Stimulated activated CD4-positive, alpha-beta T cell treated with anti-CD3 and anti-CD28 coated beads, TNF-alpha, amount 100 ng/mL, for 48 hours (primary cell): ENCODE measurements around the gene SNX22.

Source experiments
- DNase-seq, 3 donors: peaks; one replicate each; pipeline ENCODE4 v3.0.0-alpha.2; 2020; ENCODE audit warnings: low read depth in 3 of 3

Gene SNX22

DNA sequence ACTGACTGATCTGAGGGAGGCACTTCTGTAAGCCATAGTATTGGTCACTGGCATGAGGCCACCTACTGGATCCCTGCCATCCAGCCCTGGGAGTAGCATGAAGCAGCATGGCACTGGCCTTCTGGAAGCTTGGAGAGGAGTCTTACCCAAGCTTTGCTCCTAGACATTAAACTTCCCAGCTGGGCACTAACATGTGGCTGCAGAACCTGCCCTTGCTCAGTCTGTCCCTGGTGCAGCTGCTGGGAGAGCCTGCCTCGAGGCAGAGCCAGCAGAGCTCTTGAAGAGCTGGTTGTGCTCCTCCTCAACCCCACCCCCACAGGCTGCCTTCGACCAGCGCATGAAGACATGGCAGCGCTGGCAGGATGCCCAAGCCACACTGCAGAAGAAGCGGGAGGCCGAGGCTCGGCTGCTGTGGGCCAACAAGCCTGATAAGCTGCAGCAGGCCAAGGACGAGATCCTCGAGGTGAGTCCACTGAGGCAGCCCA is 17.1 kb upstream of the SNX22 start:
- DNase-seq = no peak

DNA sequence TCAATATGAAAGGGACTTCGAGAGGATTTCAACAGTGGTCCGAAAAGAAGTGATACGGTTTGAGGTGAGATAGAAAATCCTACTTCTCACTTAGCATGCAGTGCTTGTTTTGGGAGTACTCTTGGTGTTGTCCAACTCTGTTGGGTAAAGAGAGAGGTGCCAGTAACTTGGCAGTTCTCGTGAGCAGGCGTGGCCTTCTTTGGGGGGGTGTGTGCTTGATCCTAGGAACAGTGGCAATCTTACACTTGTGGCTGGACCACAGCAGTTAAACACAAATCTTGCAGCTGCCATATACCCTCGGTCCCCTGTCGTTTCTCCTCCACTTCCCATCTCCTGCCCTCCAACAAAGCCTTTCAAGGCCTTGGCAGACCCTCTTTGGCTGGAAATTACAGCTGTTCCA is 15.2 kb upstream of the SNX22 start:
- DNase-seq = no peak

DNA sequence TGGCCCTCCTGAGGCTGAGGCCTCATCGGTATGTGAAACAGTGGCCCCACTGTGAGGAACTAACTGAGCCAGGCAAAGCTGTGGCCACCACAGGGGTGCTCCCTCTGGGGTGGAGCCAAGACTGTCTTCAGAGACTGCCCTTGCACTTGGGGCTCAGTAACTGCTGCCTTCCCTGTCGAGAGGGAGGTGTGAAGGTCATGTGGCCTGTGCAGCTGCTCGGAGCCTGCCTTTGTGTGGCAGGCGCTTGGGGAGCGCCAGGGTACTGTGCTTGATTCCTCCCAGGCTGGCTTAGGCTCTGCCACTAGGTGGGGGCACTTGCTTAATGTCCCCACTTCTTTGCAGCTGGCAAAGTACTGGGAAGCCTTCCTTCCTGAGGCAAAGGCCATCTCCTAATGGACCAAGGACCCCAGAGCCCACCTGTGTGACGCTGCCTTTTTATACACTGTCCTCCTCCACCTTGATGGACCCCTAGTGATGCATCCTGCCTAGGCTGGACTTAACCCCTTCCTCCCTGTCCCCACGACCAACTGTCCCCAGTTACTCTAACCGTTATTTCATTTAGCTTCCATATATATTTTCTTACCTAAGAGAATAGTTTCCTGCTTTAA is 14.2 kb upstream of the SNX22 start:
- DNase-seq = no peak

DNA sequence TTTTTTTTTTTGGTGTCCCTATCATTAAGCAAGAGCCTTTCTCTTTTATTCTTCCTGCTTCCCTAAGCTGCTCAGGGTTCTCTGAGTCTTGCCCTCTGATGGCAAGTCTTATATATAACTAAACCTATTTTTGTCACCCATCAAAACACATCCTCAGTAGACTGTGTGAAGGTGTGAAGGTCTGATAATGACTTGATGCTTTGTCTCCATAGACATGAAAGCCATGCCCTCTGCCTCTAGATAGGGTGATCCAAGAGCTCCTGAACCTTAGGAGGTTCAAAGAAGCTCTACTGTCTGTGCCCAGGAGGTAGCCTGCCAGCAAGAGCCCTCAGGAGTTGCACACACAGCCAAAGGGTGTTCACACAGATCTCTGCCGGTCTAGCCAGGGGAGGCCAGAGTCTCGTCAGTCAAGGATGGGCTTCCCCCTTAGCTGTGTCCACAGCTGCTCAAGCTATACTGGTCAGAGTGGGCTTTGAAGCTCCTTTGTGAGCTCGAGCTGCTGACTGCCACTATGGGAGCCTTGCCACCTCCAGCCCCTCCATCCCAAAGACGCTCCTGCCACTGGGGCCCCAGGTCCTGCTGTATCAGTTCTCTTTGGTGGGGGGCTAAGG is 13.1 kb upstream of the SNX22 start:
- DNase-seq = no peak

DNA sequence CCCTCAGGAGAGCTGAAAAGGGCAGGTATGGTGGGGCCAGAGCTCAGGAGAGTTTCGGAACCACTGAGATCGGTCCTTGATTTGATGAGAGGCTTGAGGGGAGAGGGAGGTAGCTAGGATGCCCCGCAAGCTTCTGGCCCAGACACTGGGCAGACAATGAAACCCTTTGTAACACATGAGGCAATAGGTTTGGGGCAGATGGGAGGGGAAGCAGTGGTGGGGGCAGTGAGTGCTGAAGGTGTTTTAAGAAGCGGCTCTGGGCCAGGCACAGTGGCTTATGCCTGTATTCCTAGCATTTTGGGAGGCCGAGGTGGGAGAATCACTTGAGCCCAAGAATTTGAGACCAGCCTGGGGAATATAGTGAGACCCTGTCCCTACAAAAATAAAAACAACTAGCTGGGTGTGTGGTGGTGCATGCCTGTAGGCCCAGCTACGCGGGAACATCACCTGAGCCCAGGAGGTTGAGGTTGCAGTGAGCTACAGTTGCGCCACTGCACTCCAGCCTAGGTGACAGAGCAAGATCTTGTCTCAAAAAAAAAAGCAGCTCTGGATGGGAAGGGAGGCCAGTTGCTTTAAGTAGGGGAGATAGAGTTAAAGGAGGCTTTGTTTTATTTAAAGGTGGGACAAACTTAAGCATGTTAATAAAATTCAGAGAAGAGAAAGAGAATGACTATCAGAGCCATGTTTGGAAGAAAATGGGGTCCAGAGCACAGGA is 9.6 kb upstream of the SNX22 start:
- DNase-seq = no peak

DNA sequence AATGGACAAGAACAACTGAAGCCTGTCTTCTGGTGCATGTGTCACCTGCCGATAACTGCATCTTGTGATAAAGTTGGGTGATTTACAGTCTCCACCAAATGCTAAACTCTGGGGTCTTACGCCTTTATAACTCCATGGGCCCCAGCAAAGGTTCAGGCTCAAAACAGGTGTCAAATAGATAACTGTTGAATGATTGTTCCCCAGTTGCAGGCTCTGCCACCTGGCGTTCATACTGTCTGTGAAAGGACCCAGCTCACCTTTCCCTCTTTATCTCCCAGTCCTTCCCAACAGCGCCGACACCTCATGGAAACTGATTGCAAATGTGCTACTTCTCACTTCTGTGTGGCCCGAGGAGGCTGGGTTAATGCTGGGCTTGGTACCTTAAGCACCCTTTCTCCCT is 8.3 kb upstream of the SNX22 start:
- no peak for DNase-seq

DNA sequence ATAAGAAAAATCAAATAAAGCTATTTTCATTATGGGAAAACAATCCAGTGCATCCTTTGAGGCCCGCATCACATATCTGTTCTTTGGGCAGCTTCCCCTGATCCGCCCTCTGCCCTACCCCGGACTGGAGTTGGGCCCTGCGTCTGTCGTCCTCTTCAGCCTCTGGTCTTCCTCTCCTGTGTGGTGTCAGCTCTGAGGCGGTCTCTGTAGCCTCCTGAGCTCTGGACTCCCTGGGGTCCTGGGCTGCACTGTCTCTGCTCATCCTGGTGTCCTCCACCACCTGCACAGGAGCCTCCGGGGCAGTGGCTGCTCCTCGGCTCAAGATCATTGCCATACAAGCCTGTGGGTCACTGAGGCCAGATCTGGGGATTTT is 7.4 kb upstream of the SNX22 start:
- no peak for DNase-seq

DNA sequence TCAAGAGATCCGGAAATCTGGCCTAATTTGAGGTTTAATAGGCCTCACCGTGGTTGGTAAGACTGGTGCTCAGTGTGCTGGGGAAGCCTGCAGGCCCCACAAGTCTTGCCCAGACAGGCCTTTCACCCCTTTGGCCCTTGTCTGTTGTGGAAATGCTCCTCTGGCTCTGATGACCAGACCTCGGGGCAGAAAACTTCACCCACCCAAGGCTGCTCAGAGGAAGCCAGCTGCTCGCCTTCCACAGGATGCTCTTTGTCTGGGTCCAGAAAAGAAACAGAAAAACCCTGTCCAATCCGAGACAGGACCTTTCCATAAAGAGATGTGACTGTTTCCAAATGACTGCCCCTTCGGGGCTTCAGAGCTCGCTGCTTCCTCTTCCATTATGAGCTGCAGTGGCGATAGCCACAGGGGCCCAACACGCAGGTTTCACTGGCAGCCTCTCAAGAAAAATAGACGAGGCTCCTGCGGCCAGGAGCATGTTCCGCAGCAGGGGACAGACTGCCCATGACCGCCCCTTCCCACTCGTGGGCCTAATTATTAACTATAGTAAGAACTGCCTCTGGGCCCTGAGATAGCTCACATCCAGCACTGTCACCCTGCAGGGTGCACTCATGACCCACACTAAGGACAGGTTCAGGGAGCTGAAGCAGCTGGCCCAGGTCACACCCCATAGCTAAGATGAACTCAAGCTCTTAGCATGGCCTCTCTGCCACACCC is 6.8 kb upstream of the SNX22 start:
- DNase-seq = no peak

DNA sequence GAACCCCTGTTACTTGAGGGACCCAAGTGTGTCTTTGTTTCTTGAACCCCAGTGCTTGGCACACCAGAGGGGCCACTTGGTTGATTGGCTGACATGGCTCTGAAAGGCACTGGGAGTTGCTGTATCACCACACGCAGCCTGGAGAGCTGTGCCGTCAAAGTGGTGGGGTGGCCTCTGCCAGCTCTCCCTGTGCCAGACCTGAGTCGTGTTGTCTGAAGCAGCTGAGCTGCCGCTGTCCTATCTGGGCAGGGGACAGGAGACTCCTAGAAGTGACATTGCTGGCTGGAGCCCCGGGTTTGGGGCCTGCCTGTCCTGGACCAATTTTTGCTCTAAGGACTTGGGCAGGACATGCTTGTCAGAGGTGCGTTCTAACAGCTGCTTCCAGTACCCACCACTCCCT is 5.5 kb upstream of the SNX22 start:
- DNase-seq = no peak

DNA sequence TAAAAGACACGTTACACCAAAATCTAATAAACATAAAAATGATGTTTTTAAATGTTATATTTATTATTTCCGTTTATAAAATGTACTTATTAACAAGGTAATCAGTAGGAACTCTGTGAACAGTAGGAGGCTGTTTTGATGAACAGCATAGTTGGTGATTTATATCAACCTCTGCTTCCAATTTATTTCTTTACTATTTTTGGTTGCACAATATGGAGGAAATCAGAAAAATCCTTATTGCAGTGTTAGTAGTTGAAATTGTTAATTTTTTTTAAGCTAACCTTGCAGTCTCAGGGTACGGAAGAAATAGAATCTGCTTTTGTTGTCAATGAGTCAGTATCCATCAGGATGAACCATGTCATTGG is 5.0 kb upstream of the SNX22 start:
- no peak for DNase-seq

DNA sequence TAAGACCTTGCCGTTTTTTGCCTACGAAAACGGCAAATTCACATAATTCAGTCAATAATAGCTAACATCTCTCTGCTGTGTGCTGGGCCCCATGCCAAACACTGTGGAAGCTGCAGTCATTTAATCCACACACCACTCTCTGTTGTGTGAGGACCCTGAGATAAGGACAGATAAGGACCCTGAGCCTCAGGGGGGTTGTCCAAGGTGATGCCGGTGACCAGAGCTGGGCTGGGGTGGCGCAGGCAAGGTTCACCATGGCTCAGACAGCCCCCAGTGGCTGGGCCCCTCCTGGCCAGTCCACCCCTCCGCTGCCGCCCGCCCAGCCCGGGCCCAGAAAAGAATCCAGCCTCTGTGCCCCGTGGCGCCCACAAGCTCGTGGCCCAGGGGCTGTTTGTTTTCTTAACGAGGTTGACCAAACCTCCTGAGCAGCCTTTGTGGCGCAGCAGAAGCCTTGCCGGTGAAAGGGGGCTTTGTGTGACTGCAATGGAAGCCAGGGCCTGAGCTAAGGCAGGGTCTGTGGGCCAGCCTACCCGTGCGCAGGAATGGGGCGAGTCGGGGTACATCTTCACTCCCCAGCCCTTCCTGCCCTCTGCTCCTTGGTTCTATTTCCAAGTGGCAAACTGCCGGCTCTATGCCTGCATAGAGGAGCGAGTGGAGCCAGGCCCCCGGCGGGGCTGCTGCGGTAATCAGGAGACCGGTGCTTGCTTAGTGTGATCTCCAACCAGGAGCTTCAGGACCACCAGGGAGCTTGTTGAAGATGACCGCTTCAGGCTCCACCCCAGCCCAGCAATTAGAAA is 4.4 kb upstream of the SNX22 start:
- no peak for DNase-seq

DNA sequence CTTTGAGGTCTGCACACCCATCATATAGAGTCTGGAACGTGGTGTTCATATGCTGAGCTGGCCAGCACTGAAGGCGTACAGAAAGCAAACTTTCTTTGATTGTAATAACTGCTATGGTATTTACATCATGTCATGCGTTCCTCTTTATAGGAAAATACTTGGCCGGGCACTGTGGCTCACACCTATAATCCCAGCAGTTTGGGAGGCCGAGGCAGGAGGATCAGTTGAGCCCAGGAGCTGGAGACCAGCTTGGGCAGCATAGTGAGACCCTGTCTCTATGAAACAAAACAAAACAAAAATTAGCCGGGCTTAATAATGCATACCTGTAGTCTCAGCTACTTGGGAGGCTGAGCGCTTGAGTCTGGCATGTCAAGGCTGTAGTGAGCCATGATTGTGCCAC is 3.4 kb upstream of the SNX22 start:
- no peak for DNase-seq

DNA sequence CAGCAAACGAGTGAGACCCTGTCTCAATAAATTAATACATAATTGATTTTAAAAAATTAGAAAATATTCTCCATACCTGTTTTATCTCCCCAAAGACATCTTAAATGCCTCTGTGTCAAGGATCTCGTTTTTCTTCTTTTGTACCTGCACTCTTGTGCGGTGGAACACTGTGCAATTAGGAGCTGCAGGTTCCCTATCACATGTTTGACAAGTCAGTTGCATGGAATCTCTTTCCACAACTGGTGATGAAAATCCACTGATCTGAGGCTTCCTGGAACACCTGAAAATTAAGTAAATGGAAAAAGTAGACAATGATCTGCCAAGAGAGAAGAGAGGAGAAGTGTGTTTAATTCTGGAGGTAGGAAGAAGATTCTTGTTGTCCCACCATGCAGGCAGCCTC is 3.0 kb upstream of the SNX22 start:
- no peak for DNase-seq

DNA sequence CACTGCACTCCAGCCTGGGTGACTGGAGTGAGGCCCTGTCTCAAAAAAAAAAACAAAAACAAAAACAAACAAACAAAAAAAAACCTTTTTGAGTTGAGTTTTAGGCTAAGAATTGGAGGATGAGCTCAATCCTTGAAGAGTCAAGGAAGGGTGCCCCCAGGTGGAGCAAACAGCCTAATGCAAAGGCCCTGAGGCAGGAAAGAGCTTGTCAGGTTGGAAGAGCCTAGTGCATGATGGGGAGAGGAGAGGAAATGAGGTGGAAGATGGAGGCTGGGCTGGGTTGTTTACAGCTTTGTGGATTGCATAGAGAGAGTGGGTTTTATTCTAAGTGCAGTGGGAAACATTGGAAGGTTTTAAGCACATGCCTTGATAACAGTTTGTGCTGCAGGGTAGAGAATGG is 2.1 kb upstream of the SNX22 start:
- DNase-seq = no peak

DNA sequence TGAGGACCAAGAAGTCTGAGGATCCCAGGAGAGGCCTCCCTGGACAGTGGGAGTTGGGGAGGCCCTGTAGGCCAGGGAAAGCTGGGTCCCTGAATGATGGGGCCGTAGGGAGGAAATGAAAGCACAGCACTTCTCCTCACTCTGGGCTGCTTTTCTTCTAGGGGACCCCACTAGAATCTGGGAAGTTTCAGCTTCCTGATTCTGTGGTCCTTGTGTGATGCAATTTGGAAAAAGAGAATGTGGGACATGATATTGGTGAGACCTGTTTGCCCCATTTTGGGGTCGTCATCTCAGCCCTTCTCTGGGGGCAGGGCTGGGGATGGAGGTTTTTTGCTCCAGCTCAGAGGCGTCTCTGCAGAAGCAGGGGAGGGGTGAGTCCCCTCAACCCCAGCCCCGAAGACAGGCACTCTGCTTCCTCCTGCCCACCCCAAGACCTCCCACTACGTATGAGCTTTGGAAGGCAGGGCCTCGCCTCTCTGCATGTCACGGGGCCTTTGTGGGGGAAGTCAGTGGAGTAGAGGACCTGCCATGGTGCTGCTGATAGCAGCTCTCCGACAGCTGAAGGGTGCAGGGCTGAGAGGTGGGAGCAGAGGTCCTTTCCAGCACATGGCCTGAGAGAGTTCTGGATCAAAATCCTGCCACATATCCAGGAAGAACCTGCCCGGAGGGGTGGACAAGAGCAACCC is 1.5 kb upstream of the SNX22 start:
- DNase-seq = no peak

DNA sequence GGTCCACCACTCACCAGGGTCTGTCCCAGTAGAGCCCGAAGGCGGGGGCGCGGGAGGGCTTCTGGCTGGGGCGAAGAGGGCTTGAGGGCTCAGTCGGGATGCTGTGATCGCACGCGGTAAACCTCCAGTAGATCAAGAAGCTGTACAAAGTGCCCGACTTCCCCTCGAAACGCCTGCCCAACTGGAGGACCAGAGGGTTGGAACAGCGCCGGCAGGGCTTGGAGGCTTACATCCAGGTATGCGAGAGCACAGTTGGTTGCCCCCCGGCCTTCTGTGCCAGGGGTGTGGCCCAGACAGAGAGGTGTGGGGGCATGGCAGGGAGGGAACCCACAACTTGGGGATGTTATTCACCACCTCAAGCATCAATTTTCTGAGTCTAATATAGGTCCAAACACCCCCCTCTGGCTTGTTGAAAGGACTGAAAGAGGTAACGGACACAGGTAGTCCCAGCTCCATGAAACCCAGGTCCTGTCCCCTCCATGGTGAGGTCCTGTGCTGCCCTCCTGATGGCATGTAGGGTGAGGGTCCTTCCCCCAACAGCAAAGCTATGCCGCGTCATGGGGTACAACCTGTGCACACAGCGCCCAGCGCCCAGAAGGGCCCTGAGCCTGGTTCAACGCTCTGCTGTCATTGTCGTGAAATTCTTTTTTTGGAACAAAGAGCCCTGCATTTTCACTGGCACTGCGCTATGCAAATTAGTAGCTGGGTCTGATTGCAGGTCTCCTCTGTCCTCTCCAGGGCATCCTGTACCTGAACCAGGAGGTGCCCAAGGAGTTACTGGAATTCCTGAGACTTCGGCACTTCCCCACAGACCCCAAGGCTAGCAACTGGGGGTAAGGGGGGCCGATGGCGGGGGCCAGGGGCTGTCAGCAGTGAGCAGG is 1.2 kb downstream of the SNX22 start:
- DNase-seq = no peak

DNA sequence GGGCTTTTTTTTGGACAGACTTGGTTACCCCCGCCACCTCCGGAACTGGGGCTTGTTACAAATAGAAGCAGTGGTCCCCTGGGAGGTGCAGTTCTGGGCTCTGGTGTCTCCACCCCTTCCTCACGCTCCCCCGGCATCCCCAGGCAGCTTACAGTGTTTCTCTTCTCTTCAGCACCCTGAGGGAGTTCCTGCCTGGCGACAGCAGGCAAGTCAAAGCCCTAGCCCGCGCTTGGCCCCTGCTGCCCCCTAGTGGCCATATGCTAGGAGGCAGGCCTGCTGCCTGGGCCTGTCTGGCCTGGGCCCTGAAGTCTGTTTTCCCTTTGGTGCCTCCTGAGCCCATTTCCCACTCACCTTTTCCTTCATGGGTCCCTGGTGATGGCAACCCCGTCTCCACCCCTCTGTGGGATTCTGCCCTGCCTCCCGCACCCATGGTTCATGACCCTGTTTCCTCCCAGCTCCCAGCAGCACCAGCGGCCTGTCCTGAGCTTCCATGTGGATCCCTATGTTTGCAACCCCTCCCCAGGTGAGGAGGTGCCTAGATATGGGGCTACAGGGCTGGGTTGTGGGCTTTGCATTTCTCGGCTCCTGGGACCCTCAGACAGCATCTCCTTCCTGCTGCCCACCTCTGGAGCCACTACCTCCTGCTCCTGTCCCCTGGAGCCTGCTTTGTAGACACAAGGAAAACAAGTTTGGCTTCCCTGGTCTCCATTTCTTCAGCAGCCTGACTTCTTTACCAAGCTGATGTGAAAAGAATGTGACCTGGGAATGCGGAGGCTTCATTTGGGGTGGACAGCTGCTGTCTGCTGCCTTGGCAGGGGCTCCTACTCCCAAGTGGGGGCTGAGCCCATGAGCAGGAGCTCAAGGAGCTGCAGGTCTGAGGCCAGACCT is 2.2 kb downstream of the SNX22 start:
- DNase-seq = peak; percentile 79 to 92 (median 87)

DNA sequence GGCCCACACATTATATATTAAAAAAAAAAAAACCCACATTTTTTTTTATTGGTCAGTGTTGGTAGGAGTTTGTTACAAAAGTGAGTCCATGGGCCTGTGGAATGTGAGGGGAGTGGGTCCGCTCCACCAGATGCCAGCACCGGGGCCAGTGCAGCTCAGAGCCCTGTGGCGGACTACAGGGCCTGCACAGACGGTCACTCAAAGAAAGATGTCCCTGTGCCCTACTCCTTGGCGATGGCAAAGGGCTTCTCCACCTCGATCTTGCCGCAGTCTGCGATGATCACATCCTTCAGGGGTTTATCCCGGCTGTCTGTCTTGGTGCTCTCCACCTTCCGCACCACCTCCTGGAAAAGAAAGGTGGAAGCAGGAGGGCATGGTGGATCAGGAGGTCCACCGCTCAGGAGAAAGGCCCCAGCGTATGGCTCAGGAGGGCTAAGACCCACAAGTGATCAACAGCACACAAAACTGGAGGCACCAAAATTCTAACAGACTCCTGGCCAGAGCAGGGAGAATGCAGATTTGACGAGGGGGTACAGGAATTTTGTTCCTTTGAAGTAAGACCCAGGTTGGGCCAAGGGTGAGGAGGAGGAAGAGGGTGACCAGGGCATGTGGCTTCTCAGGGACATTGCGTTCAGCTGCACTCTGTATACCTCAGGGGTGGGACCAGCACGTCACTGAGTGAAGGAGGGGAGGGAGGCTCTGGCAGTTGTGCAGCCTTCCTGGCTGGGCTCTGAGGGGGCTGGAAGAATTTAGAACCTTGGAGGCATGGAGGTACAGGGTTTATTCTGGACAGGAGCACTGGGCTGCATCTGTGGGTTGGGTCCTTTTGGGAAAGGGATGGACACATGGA is 4.5 kb downstream of the SNX22 start:
- no peak for DNase-seq
